Tibial nerve (tissue), 4 donors: ENCODE data around the gene ZBTB20.

Source experiments
- EP300 ChIP-seq, 2 donors: sonication (generic); formaldehyde crosslinking; IDR thresholded peaks; one replicate each; pipeline ENCODE4 v1.6.1; 2017; ENCODE audit warnings: antibody characterized with exemption in 2 of 2, mild to moderate bottlenecking in 1 of 2
- POLR2A ChIP-seq, 2 donors: fragments of 450-650 bp; IDR thresholded peaks; one replicate each; pipeline ENCODE4 v1.6.1; 2017; ENCODE audit warnings: antibody characterized with exemption in 2 of 2, mild to moderate bottlenecking in 2 of 2, moderate library complexity in 2 of 2
- TF ChIP-seq, protein P1 (sequence below), 5 experiments: fragments of 200-600 bp in 3 of 5; fragments of 450-650 bp in 2 of 5; sonication (generic) in 3 of 5; IDR thresholded peaks; one replicate each; pipeline ENCODE4 v1.5.1; 2016 to 2019; ENCODE audit warnings: antibody characterized with exemption in 5 of 5, mild to moderate bottlenecking in 3 of 5, moderate library complexity in 2 of 5

DNA sequence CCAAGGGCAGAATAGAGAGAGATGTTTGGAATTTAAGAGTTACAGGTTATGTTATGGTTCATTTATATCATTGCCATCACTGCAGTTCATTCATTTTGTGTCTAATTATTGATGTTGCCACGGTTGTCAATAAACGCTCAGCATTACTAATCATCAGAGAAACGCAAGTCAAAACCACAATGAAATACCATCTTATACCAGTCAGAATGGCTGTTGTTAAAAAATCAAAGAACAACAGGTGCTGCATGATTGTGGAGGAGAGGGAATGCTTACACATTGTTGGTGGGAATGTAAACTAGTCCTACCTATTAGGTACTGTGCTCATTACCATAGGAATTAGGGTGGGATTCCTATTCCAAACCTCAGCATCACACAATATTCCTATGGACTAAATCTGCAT is 502.7 kb downstream of the ZBTB20 start:
- TF ChIP-seq, protein P1, sequence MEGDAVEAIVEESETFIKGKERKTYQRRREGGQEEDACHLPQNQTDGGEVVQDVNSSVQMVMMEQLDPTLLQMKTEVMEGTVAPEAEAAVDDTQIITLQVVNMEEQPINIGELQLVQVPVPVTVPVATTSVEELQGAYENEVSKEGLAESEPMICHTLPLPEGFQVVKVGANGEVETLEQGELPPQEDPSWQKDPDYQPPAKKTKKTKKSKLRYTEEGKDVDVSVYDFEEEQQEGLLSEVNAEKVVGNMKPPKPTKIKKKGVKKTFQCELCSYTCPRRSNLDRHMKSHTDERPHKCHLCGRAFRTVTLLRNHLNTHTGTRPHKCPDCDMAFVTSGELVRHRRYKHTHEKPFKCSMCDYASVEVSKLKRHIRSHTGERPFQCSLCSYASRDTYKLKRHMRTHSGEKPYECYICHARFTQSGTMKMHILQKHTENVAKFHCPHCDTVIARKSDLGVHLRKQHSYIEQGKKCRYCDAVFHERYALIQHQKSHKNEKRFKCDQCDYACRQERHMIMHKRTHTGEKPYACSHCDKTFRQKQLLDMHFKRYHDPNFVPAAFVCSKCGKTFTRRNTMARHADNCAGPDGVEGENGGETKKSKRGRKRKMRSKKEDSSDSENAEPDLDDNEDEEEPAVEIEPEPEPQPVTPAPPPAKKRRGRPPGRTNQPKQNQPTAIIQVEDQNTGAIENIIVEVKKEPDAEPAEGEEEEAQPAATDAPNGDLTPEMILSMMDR (IDR thresholded peaks at IDR 0.05) = no peak
- no peak for TF ChIP-seq POLR2A (IDR thresholded peaks at IDR 0.05)
- TF ChIP-seq EP300 (IDR thresholded peaks at IDR 0.05) = no peak
